Activated CD4-positive, alpha-beta T cell treated with anti-CD3 and anti-CD28 coated beads for 1 hour (primary cell): ENCODE data around the gene RABEP2.
"Not testable (repeated sequence)": the region's sequence is repeated elsewhere in the genome, so short reads cannot be mapped to it uniquely, and the experiment has no call there.

Experiments
- DNase-seq: peaks from one replicate; pipeline ENCODE4 v3.0.0-alpha.2; 2020

The RABEP2 gene

GRCh38 chr16:28901862-28902261 lies 23.2 kb downstream of the RABEP2 start:
- no peak for DNase-seq

GRCh38 chr16:28900601-28901000 lies 24.4 kb downstream of the RABEP2 start:
- DNase-seq, result no peak

GRCh38 chr16:28899882-28900590 lies 25.0 kb downstream of the RABEP2 start:
- DNase-seq, result no peak

- DNase-seq, result no peak
Observed at GRCh38 chr16:28898942-28899341, 26.1 kb downstream of the RABEP2 start.

- no peak for DNase-seq
Observed at GRCh38 chr16:28898266-28898665, 26.8 kb downstream of the RABEP2 start.

GRCh38 chr16:28897826-28898225 lies 27.2 kb downstream of the RABEP2 start:
- DNase-seq, result no peak

- no peak for DNase-seq
Observed at GRCh38 chr16:28895609-28896008, 29.4 kb downstream of the RABEP2 start.

- no peak for DNase-seq
Observed at GRCh38 chr16:28893291-28893690, 31.7 kb downstream of the RABEP2 start.

- DNase-seq, result no peak
Observed at GRCh38 chr16:28891964-28892890, 32.8 kb downstream of the RABEP2 start.

- not testable (repeated sequence) for DNase-seq
Observed at GRCh38 chr16:28890355-28890754, 34.7 kb downstream of the RABEP2 start.

- DNase-seq, result no peak
Observed at GRCh38 chr16:28886945-28887344, 38.1 kb downstream of the RABEP2 start.

- no peak for DNase-seq
Observed at GRCh38 chr16:28884045-28884444, 41.0 kb downstream of the RABEP2 start.

- DNase-seq, result no peak
Observed at GRCh38 chr16:28883221-28883996, 41.6 kb downstream of the RABEP2 start.

- no peak for DNase-seq
Observed at GRCh38 chr16:28882551-28883160, 42.4 kb downstream of the RABEP2 start.

- not testable (repeated sequence) for DNase-seq
Observed at GRCh38 chr16:28881565-28881964, 43.5 kb downstream of the RABEP2 start.

- no peak for DNase-seq
Observed at GRCh38 chr16:28880955-28881354, 44.1 kb downstream of the RABEP2 start.

- DNase-seq, result no peak
Observed at GRCh38 chr16:28880589-28880915, 44.5 kb downstream of the RABEP2 start.

- DNase-seq, result peak; percentile 80
Observed at GRCh38 chr16:28879841-28880588, 45.0 kb downstream of the RABEP2 start.

- DNase-seq, result no peak
Observed at GRCh38 chr16:28879261-28879840, 45.7 kb downstream of the RABEP2 start.

- no peak for DNase-seq
Observed at GRCh38 chr16:28878083-28878926, 46.7 kb downstream of the RABEP2 start, which contains the start of gene ATP2A1. ATP2A1 (plus strand) TSS chr16:28878488; CDS start chr16:28878672, 184 bp downstream.

GRCh38 chr16:28877655-28878000 lies 47.4 kb downstream of the RABEP2 start:
- DNase-seq, result no peak
